HEK293 (cell line): Measurements from ENCODE around the gene SBNO2.

Experiments
- CTCF ChIA-PET: fragments of 350-600 bp; formaldehyde crosslinking; extraction: SDS; loops from one replicate; lab custom pipeline; 2021; ENCODE audit warnings: antibody characterized with exemption; lab: Yijun Ruan, JAX
- POLR2A ChIA-PET: fragments of 300-600 bp; formaldehyde crosslinking; extraction: SDS; loops from one replicate; lab custom pipeline; 2020; ENCODE audit warnings: antibody characterized with exemption, inconsistent platforms; lab: Yijun Ruan, JAX
- H3K27ac ChIP-seq: fragments of 200-500 bp; sonication (Bioruptor generic); 2 replicates; pipeline ENCODE4 v1.5.1; 2014; ENCODE audit warnings: low read depth, low read length, control low read depth, inconsistent platforms; ENCODE audit errors: extremely low read depth
- H3K36me3 ChIP-seq, 2 experiments: fragments of 200-500 bp in 1 of 2; sonication (Bioruptor generic) in 1 of 2; 1 replicate in 1 of 2; 2 replicates in 1 of 2; pipeline ENCODE4 v1.5.1; 2014 to 2017; ENCODE audit warnings: inconsistent platforms in 2 of 2, low read length in 2 of 2; ENCODE audit not compliant: control insufficient read depth in 2 of 2, insufficient read depth in 1 of 2
- H3K4me1 ChIP-seq: fragments of 200-500 bp; sonication (Bioruptor generic); 2 replicates; pipeline ENCODE4 v1.5.1; 2014; ENCODE audit warnings: mild to moderate bottlenecking, low read length, inconsistent platforms; ENCODE audit not compliant: control insufficient read depth, insufficient read depth
- H3K4me3 ChIP-seq: 2 replicates; pipeline ENCODE4 v1.5.1; 2011; ENCODE audit warnings: low read depth, mild to moderate bottlenecking, control low read depth, low read length, moderate library complexity
- H3K9me3 ChIP-seq: fragments of 200-500 bp; sonication (Bioruptor generic); 2 replicates; pipeline ENCODE4 v1.5.1; 2014; ENCODE audit warnings: low read depth, low read length, inconsistent platforms; ENCODE audit not compliant: control insufficient read depth, insufficient read depth
- EGR2 ChIP-seq: fragments of 450-650 bp; formaldehyde crosslinking; IDR thresholded peaks from 2 replicates; pipeline ENCODE4 v1.5.1; 2016; ENCODE audit warnings: low read depth, missing biosample characterization, missing genetic modification characterization
- HIC1 ChIP-seq: fragments of 450-650 bp; formaldehyde crosslinking; IDR thresholded peaks from 2 replicates; pipeline ENCODE4 v1.5.1; 2016; ENCODE audit warnings: missing biosample characterization, missing genetic modification characterization
- KLF1 ChIP-seq: fragments of 450-650 bp; formaldehyde crosslinking; IDR thresholded peaks from 2 replicates; pipeline ENCODE4 v1.5.1; 2016; ENCODE audit warnings: missing biosample characterization, missing genetic modification characterization
- KLF8 ChIP-seq: fragments of 450-650 bp; formaldehyde crosslinking; IDR thresholded peaks from 2 replicates; pipeline ENCODE4 v1.5.1; 2016; ENCODE audit warnings: missing biosample characterization, missing genetic modification characterization
- SP2 ChIP-seq: fragments of 450-650 bp; formaldehyde crosslinking; IDR thresholded peaks from 2 replicates; pipeline ENCODE4 v1.5.1; 2016; ENCODE audit warnings: missing biosample characterization, missing genetic modification characterization
- SP3 ChIP-seq: fragments of 450-650 bp; formaldehyde crosslinking; IDR thresholded peaks from 2 replicates; pipeline ENCODE4 v1.5.1; 2016; ENCODE audit warnings: missing biosample characterization, missing genetic modification characterization
- ZBTB44 ChIP-seq: fragments of 450-650 bp; IDR thresholded peaks from 2 replicates; pipeline ENCODE4 v1.5.1; 2018; ENCODE audit warnings: missing biosample characterization, mild to moderate bottlenecking, missing genetic modification characterization
- ZFHX2 ChIP-seq: fragments of 450-650 bp; formaldehyde crosslinking; conservative IDR thresholded peaks from 2 replicates; pipeline ENCODE4 v1.5.1; 2016; ENCODE audit warnings: missing biosample characterization, missing genetic modification characterization
- ZNF223 ChIP-seq: fragments of 450-650 bp; formaldehyde crosslinking; IDR thresholded peaks from 2 replicates; pipeline ENCODE4 v1.5.1; 2016; ENCODE audit warnings: missing biosample characterization, missing genetic modification characterization
- ZNF324 ChIP-seq: fragments of 450-650 bp; formaldehyde crosslinking; IDR thresholded peaks from 2 replicates; pipeline ENCODE4 v1.5.1; 2016; ENCODE audit warnings: missing biosample characterization, missing genetic modification characterization
- ZNF549 ChIP-seq: fragments of 450-650 bp; IDR thresholded peaks from 2 replicates; pipeline ENCODE4 v1.5.1; 2018; ENCODE audit warnings: missing biosample characterization, missing genetic modification characterization, mild to moderate bottlenecking, inconsistent platforms, moderate library complexity
- ZNF571 ChIP-seq: fragments of 450-650 bp; formaldehyde crosslinking; IDR thresholded peaks from 2 replicates; pipeline ENCODE4 v1.5.0; 2017; ENCODE audit warnings: missing biosample characterization, missing genetic modification characterization
- ZSCAN4 ChIP-seq: fragments of 450-650 bp; formaldehyde crosslinking; IDR thresholded peaks from 2 replicates; pipeline ENCODE4 v1.5.1; 2017; ENCODE audit warnings: missing biosample characterization, missing genetic modification characterization

The SBNO2 gene

GRCh38 chr19:1063909-1064660, 110.0 kb downstream of the SBNO2 start:
- H3K4me3 ChIP-seq, result no peak overlapping the region
- TF ChIP-seq ZNF324 (tag by site-specific recombination), result no peak
- peak; percentile 58 for TF ChIP-seq ZNF223 (tag by site-specific recombination)
- 0 out of 2 replicates have a peak, but pooled peaks have one; percentile 39 for TF ChIP-seq HIC1 (tag by site-specific recombination)
- peak; percentile 49; the same call in 1 of the 2 replicates for TF ChIP-seq ZFHX2
- TF ChIP-seq EGR2, result peak; percentile 31; the same call in 1 of the 2 replicates
- TF ChIP-seq ZNF571 (tag by site-specific recombination), result no peak
- peak; percentile 27 for TF ChIP-seq SP2 (tag by site-specific recombination)
- TF ChIP-seq, all 188 proteins: peak for 5
- Histone ChIP-seq H3K9me3 (no peaks in the 10 kb centered on the region), H3K36me3 (peaks cover 0 to 3% of the 10 kb centered on the region in 2 experiments; a peak in 2 of 3 replicates), H3K4me1 (peaks cover 2% of the 10 kb centered on the region; the same call in 1 of the 2 replicates), H3K27ac (no peak overlapping the region)
- ChIA-PET POLR2A (interaction anchor here (0.6 to 1.0 kb wide), 4 partner anchors 9 to 38 kb away, joined by 3 read pairs; partner anchors contain the start of gene CNN2), CTCF (interaction anchor here (0.6 to 2.1 kb wide), 6 partner anchors 13 to 49 kb away, joined by 3 to 11 read pairs (median 4); partner anchors contain the start of genes CNN2 and RNU6-2)

- POLR2A ChIA-PET, result no interaction called here
- TF ChIP-seq SP2 (tag by site-specific recombination) (peak; percentile 7; the same call in 1 of the 2 replicates), ZNF549 (tag by site-specific recombination) (no peak), KLF1 (tag by site-specific recombination) (peak; percentile 51; the same call in 1 of the 2 replicates), ZBTB44 (tag by site-specific recombination) (no peak), KLF8 (tag by site-specific recombination) (peak; percentile 96), SP3 (tag by site-specific recombination) (peak; percentile 39), HIC1 (tag by site-specific recombination) (peak; percentile 78), ZSCAN4 (no peak)
- TF ChIP-seq, all 188 proteins: peak for 5
- peaks cover 0 to 8% of the 10 kb centered on the region in 2 experiments; a peak in 2 of 3 replicates for H3K36me3 ChIP-seq
- no peak overlapping the region for H3K4me3 ChIP-seq
- CTCF ChIA-PET, result interaction anchor here (0.5 to 2.1 kb wide), 2 partner anchors 37 kb away, joined by 3 to 11 read pairs; partner anchors contain the start of gene CNN2
- peaks cover 2% of the 10 kb centered on the region; the same call in 1 of the 2 replicates for H3K4me1 ChIP-seq
- no peak overlapping the region for H3K27ac ChIP-seq
- H3K9me3 ChIP-seq, result no peaks in the 10 kb centered on the region
Measured at GRCh38 chr19:1063030-1063908, 110.8 kb downstream of the SBNO2 start.
